ENCODE measurements around the gene KREMEN2. TPM values are rescaled to one million over a fixed set of nuclear protein-coding genes. Genes with fewer than 3 reads are reported as not detected.

The KREMEN2 gene
- total RNA-seq, 1 donor from 2014 or later, result not detected

DNA sequence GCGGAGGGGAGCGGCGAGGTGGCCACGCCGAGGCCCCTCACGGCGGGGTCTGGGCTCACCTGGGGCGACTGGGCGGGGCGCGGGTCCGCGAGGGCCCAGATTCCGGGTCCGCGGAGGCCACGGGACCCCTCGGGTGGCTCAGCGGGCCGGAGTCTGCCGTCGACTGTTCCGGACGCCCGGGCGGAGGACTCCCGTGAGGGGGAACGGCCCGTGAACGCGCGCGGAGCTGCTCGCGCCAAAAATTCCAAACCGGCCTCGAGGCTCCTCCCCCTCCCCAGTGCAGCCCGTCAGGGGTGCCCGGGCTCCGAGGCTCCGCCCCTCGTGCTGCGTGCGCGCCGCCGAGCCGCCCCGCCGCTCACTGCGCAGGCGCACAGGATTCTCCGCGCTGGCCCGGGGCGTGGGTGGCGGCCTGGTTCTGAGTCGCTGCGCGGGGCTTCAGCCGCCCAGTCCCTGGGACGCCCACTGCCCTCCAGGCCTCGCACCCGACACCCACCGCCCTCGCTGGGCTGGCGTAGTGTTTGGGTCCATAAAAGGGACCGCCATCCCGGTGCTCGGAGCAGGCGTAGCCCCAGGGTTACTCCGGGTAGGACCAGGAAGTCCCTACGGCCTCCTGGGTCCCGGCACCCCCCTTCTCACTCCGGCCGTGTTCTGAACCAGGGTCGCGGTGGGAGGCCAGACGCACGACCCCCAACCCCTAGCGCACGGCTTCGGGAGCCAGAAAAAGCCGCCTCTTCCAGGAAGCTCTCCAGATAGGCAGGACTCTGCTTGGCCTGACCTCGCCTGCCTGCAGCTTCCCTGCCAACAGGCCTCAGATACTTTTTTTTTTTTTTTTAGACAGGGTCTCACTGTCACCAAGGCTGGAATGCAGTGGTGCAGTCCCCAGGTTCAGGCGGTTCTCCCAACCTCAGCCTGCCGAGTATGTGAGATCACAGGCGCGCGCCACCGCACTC lies 16.4 kb downstream of the KREMEN2 start, which contains the start of gene PKMYT1:
Gene PKMYT1 (minus strand): TSS at position 220 of the 950 bp plus-strand sequence. CDS start 789 bp downstream, outside the sequence.
- Mint-ChIP-seq H3K4me1 (ENCODE audit: unreplicated experiment) (peaks cover 13% of the 10 kb centered on the region), H3K27ac (ENCODE audit: unreplicated experiment) (peak within 1 kb of the TSS; percentile 24), H3K9me3 (ENCODE audit: unreplicated experiment) (no peaks in the 10 kb centered on the region), H3K36me3 (ENCODE audit: low read depth, unreplicated experiment) (no peaks in the 10 kb centered on the region), H3K4me3 (ENCODE audit: unreplicated experiment) (peak within 1 kb of the TSS; percentile 73), H3K27me3 (ENCODE audit: unreplicated experiment) (peaks cover 7% of the 10 kb centered on the region)
- DNase-seq (ENCODE audit: low spot score), result peak; percentile 95
- TF ChIP-seq, protein P1, sequence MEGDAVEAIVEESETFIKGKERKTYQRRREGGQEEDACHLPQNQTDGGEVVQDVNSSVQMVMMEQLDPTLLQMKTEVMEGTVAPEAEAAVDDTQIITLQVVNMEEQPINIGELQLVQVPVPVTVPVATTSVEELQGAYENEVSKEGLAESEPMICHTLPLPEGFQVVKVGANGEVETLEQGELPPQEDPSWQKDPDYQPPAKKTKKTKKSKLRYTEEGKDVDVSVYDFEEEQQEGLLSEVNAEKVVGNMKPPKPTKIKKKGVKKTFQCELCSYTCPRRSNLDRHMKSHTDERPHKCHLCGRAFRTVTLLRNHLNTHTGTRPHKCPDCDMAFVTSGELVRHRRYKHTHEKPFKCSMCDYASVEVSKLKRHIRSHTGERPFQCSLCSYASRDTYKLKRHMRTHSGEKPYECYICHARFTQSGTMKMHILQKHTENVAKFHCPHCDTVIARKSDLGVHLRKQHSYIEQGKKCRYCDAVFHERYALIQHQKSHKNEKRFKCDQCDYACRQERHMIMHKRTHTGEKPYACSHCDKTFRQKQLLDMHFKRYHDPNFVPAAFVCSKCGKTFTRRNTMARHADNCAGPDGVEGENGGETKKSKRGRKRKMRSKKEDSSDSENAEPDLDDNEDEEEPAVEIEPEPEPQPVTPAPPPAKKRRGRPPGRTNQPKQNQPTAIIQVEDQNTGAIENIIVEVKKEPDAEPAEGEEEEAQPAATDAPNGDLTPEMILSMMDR (IDR thresholded peaks at IDR 0.05; ENCODE audit: unreplicated experiment), result no peak

DNA sequence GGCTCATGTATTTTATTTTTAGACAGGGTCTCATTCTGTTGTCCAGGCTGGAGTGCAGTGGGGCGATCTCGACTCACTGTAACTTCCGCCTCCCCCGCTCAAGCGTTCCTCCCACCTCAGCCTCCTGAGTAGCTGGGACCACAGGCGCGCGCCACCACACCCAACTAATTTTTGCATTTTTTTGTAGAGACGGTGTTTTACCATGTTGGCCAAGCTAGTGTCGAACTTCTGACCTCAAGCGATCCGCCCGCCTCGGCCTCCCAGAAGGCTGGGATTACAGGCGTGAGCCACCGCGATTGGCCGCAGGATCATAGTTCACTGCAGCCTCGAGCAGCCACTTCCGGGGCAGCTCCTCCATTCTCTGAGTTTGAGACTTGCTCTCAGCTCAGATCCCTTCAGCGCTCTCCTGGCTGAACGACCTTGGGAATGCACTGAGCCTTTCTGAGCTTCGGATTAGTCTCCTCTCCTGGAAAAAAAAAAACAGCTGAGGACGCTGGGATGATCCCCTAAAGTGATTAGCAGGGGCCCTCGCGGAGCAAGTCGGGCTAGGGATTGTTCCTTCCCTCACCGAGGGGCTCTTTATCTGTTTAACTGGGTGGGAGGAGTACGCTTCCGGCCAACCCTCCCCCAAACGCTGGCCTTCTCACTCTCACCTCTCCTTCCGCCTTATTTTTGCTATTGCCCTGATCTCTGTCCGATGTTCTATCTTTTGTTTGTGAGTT lies 17.3 kb downstream of the KREMEN2 start:
- H3K9me3 Mint-ChIP-seq (ENCODE audit: unreplicated experiment), result no peaks in the 10 kb centered on the region
- no peaks in the 10 kb centered on the region for H3K36me3 Mint-ChIP-seq (ENCODE audit: low read depth, unreplicated experiment)
- H3K4me1 Mint-ChIP-seq (ENCODE audit: unreplicated experiment), result peaks cover 13% of the 10 kb centered on the region
- DNase-seq (ENCODE audit: low spot score), result no peak
- peak overlapping the region; percentile 51 for H3K4me3 Mint-ChIP-seq (ENCODE audit: unreplicated experiment)
- TF ChIP-seq, protein P1 (IDR thresholded peaks at IDR 0.05; ENCODE audit: unreplicated experiment), result no peak
- peaks cover 7% of the 10 kb centered on the region for H3K27me3 Mint-ChIP-seq (ENCODE audit: unreplicated experiment)
- peak overlapping the region; percentile 25 for H3K27ac Mint-ChIP-seq (ENCODE audit: unreplicated experiment)

DNA sequence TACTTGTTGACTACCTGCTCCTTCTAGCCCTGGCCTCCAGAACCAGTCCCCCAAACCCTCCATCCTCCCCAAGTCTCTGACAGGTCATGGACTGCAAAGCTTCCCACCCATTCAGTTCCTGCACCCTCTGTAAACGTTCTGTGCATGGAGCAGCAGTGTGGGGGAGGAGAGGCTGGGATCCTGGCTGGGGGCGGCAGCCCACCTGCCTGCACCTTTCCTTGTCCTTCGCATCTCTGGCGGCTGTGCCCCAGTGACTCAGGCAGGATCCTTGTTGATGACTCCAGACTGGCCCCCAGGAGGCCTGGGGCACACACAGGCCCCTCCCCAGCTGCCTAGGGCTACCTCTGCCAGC lies 17.8 kb downstream of the KREMEN2 start:
- Mint-ChIP-seq H3K27me3 (ENCODE audit: unreplicated experiment) (peaks cover 7% of the 10 kb centered on the region), H3K9me3 (ENCODE audit: unreplicated experiment) (no peaks in the 10 kb centered on the region), H3K4me3 (ENCODE audit: unreplicated experiment) (peak overlapping the region; percentile 51), H3K4me1 (ENCODE audit: unreplicated experiment) (peaks cover 13% of the 10 kb centered on the region), H3K36me3 (ENCODE audit: low read depth, unreplicated experiment) (no peaks in the 10 kb centered on the region), H3K27ac (ENCODE audit: unreplicated experiment) (peak overlapping the region; percentile 25)
- no peak for DNase-seq (ENCODE audit: low spot score)
- TF ChIP-seq, protein P1 (IDR thresholded peaks at IDR 0.05; ENCODE audit: unreplicated experiment), result no peak

DNA sequence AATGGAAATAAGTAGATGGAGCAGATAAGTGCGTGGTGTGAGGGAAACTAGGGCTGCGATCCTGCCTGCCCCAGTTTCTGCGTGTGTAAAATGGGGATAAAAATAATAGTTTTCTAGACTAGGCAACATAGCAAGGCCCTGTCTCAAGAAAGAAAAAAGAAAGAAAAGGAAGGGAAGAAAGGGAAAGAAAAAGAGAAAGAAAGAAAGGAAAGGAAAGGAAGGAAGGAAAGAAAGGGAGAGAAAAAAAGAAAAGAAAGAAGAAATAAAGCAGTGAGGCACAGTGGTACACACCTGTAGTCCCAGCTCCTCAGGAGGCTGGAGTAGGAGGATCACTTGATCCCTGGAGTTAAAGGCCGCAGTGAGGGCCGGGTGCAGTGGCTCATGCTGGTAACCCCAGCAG lies 18.3 kb downstream of the KREMEN2 start:
- peaks cover 13% of the 10 kb centered on the region for H3K4me1 Mint-ChIP-seq (ENCODE audit: unreplicated experiment)
- H3K9me3 Mint-ChIP-seq (ENCODE audit: unreplicated experiment), result no peaks in the 10 kb centered on the region
- no peak overlapping the region for H3K27ac Mint-ChIP-seq (ENCODE audit: unreplicated experiment)
- H3K27me3 Mint-ChIP-seq (ENCODE audit: unreplicated experiment), result peaks cover 7% of the 10 kb centered on the region
- no peak for DNase-seq (ENCODE audit: low spot score)
- no peaks in the 10 kb centered on the region for H3K36me3 Mint-ChIP-seq (ENCODE audit: low read depth, unreplicated experiment)
- TF ChIP-seq, protein P1 (IDR thresholded peaks at IDR 0.05; ENCODE audit: unreplicated experiment), result no peak
- H3K4me3 Mint-ChIP-seq (ENCODE audit: unreplicated experiment), result no peak overlapping the region

All from endothelial cell (in vitro differentiated cells).